HG03575 (cell line): ENCODE data around the gene TNFRSF18.
"Not testable (repeated sequence)": the region's sequence is repeated elsewhere in the genome, so short reads cannot be mapped to it uniquely, and the experiment has no call there.

Source experiments
- ATAC-seq: cut with Tn5 transposase; IDR thresholded peaks from one replicate; pipeline ENCODE4 v1.9.1; 2021; ENCODE audit not compliant: unreplicated experiment, insufficient number of reproducible peaks, low FRiP score; ENCODE audit errors: extremely low read depth

TNFRSF18 gene, protein sequence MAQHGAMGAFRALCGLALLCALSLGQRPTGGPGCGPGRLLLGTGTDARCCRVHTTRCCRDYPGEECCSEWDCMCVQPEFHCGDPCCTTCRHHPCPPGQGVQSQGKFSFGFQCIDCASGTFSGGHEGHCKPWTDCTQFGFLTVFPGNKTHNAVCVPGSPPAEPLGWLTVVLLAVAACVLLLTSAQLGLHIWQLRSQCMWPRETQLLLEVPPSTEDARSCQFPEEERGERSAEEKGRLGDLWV

DNA sequence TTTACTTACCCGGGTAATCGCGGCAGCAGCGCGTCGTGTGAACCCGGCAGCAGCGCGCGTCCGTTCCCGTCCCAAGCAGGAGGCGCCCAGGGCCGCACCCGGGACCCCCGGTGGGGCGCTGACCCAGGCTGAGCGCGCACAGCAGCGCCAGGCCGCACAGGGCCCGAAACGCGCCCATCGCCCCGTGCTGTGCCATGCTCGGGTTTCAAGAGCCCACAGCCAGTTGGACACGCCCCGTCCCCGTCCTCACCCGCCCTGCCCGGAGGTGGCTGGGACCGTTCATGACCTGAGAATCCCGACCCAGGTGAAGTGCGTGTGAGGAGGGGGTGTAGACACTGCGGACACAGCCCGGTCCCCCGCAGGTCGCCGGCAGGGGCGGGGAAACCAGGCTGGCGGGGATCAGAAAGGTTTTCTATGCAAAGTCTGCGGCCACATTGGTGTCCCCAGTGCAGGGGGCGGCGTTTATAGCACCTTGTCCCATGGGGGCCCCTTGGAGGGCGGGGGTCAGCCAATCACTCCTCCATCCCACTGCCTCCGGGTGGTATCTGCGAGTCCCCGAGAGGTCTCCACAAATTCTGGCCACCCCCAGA lies at the start of gene TNFRSF18:
Gene TNFRSF18 (minus strand): TSS at position 217 of the 590 bp plus-strand sequence. CDS start 21 bp downstream, at position 196.
- no peak for ATAC-seq

DNA sequence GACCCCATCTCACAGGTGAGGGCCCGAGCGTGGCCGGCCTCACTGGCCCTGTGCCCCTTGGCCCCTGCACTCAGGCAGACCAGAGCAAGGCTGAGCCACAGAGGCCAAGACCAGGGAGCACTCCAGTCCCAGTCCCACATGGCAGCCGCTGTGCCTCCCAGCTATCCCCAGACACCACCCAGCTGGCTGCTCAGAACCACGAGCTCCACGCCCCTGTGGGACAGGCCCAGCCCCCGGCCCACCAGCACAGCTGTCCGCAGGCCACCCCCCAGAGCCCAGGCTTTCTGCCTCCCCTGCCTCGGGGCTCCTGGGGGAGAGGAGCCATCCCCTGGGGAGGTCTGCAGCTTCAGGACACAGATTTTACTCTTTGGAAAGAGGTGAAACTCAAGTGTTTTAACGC lies 49.2 kb upstream of the TNFRSF18 start:
- no peak for ATAC-seq

DNA sequence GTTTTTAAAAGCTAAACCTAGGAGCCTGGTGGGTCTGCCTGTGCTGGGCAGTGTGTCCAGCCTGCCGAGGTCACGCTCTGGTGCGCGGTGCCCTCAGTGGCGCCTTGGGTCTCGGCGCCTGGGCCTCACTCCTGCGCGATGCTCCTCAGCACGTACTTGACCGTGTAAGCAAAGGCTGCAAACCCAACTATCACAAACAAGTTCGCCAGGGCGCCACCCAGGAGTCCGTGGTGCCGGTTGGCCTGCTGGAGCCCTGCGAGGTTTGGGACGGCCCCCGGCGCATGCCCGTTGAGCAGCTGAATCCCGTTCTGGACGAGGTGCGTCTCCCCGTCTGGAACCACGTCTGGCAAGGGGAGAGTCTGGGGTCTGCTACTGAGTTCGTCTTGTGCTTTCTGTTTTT lies 48.7 kb upstream of the TNFRSF18 start:
- ATAC-seq = no peak

DNA sequence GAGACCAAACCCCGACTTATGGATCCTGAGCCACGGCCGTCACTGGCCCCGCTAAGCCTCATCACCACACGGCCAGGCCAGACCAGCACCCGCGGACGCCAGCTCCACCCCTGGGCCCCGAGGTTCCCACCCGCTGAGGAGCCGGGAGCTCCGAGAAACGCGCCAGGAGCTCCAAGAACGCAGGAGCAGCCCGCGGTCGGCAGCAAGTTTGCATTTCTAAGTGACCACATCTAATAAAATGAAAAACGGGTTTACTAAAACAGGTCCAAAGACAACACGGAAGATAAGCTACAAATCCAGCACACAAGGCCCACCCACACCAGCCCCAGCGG lies 48.2 kb upstream of the TNFRSF18 start:
- no peak for ATAC-seq

DNA sequence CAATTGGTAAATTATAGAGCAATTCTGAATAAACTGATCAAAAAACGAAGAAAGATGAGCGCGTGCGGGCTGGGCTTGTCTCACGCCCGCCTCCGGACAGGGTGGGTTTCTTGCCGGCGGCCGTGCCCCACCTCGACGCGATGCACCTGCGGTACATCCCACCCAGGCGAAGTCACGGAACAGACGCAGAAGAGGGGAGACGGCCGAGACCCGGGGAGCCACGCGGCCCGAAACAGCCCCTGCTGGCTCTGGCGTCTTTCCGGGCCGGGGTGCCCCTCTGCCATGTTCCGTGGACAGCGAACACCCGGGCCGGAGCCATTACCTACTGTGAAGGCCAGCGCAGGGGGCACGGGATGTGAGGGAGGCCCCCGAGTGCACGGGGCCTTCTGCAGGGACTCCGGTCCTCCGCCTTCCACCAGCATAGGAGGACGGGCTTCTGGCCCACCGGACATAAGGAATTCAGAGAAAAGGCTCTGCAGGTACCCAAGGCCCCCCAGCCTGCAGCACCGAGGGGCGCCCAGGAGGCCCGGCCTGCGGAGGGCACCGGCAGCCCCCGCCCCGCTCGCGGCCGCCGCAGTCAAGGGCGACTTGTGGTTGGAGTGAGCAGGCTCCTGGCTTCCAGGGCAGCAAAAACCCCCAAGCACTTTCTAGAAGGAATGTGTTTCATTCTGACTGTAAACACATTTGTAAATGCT lies 47.7 kb upstream of the TNFRSF18 start:
- ATAC-seq = no peak

DNA sequence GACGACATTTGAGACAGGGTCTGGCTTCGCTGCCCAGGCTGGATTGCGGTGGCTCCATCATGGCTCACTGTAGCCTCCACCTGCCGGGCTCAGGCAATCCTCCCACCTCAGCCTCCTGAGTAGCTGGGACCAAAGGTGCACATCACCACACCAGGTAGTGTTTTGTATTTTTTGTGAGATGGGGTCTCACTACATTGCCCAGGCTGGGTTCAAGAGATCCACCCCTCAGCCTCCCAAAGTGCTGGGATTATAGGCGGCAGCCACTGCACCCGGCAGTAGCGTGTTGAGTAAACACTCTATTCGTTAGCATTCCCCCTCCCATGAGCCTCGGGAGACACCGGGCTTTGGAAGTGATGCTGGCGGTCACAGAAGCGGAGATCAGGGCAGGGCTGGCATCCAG lies 46.9 kb upstream of the TNFRSF18 start:
- no peak for ATAC-seq

DNA sequence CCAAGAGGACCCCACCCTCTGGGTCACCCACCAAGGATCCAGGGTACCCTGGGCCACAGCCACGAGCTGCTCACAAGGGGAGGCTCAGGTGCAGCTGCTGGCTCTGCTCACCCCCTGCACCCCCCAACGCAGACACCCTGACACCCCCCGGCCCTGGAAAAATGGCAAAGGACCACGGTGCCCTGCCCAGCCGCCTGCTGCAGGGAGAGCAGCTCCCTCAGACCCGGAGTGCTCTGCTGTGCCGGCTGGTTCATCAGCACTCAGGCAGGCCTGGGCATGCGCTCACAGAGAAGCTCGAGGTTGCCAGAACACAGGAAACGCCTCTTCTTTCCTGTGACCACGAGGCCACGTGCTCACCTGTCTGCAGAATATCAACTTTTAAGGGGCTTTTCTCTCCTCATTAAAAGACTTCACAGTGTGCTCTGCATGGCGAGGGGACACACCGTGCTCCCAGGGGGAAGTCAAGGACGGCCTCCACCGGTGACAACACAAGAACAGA lies 44.4 kb upstream of the TNFRSF18 start:
- ATAC-seq = no peak

DNA sequence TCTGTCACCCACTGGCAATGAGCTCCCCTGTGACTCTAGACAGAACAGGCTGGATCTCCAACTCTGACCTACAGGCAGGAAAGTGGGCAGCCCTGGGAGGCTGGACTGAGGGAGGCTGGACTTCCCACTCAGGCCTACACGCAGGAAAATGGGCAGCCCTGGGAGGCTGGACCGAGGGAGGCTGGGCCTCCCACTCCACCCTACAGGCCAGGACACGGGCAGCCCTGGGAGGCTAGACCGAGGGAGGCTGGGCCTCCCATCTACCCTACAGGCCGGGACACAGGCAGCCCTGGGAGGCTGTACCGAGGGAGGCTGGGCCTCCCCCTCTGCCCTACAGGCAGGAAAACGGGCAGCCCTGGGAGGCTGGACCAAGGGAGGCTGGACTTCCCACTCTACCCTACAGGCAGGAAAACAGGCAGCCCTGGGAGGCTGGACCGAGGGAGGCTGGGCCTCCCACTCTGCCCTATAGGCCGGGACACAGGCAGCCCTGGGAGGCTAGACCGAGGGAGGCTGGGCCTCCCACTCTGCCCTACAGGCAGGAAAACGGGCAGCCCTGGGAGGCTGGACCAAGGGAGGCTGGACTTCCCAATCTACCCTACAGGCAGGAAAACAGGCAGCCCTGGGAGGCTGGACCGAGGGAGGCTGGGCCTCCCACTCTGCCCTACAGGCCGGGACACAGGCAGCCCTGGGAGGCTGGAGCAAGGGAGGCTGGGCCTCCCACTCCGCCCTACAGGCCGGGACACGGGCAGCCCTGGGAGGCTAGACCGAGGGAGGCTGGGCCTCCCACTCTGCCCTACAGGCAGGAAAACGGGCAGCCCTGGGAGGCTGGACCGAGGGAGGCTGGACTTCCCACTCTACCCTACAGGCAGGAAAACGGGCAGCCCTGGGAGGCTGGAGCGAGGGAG lies 41.9 kb upstream of the TNFRSF18 start:
- not testable (repeated sequence) for ATAC-seq

DNA sequence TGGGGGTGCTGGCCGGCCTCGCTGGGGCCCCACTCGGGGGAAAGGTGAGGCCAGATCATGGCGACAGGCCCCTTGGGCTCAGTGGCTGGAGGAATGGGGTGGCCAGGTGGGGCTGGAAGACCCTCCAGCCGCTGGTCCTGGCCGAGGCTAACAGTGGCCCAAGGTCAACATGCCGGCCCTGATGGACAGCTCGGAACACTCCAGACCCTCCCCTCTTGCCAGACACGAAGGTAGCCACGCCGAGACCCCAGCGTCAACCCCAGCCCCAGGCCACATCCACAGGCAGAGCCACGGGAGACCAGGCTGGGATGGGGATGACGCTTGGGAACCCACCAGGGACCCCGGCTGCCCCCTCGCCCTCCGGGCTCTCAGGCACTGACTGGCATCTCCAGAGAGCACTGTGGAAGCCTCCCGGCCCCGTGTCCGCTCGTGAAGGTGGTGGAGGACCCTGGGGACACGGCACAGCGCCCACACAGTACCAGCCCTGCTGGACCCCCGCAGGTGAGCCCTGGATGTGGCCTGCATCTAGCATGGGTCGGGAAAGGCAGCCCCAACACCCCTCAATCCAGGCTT lies 41.0 kb upstream of the TNFRSF18 start:
- ATAC-seq = no peak

DNA sequence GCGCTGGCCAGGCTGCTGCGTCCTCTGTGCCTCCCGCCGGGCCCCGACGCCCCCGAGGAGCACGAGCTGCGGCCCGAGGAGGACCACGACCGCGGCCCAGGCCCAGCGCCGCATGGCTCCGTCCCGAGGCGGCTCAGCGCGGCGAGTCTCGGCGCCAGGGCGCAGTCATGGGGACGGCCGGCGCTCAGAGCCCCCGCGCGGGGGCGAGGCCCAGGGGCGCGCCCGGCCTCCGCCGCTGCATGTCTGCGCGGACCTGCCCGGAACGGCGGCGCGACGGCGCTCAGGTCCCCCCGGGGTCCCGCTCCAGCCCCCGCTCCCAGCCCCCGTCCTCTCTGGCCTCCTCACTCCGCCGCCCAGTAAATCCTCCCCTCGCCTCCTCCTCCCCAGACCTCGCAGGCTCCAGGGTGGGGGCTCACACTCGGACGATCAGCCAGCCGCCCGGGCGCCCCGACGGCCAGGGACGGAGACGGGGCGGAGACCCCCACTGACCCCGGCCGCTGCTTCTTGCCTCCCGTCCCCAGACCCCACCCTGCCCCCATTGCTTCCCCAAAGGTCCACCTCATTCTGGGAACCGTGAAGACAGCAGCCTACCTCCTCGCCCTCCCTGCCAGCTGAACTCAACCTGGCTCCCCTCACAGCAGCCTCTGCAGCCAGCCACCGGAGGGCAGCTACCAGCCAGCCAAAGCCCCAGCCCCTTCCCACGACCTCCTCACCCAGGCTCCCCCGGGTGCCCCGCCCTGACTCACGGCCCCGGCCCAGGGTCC lies 40.4 kb upstream of the TNFRSF18 start, which contains the start of gene C1QTNF12:
Gene C1QTNF12 (minus strand): TSS at position 146 of the 764 bp plus-strand sequence. CDS start 32 bp downstream, at position 114.
- ATAC-seq = no peak

DNA sequence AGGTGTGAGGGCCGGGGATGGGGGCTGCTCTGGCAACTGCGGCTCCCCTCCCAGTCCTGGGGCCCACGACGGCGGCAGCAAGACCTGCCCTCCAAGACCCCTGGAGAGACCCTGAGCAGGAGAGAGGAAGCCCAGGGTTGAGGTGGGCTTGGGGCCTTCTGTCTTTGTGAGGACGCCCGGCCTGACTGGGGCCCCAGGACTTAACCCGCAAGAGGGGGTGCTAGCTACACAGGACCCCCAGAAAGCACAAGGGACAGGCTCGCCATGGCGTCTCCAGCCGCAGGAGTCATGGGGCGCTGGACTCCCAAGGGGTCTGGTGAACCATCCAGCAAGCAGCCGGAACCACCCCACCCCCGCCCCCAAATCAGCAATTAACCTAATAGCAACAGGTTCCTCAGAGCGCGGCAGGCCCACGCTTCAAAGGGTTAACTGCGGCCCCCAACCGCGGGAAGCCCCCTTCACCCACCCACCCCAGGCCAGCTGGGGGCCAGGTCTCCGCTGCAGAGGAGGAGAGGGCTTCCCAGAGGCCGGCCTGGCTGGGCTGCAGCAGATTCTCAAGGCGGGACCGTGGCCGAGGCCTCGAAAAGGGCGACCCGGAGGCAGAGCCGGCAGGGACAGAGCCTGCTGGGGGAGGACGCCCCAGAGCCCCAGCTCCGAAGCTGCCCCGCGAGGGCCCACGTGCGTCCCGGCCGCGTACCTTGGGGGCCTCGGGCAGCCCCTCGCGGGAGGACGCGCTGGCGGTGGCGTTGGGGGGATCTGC lies 39.6 kb upstream of the TNFRSF18 start:
- ATAC-seq = no peak

DNA sequence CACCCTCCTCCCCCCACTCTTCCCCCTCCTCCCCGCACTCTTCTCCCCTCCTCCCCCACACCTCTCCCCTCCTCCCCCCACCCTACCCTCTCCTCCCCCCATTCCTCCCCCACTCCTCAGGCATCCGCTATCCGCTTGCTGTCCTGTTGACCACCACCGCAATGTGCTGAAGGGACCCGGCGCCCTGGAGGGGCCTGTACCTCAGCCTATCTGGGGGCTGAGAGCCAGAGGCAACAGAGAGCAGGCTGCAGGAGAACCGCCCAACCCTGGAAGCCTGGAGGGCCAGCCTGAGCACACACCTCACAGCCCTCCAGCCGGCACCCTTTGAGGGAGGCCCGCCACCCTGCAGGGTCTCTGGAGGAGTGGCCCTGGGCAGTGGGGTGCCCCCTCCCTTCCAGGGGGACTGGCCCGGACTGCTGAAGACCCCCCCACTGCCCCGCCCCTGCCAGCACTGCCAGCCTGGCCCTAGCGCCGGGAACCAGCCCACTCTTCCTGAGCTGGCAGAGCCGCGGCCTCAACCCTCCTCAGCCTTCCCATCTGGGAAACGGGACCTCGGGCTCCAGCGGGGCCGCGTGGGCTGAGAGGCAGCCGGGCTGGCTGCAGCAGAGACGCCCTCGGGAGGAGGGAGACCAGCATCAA lies 38.9 kb upstream of the TNFRSF18 start:
- no peak for ATAC-seq

DNA sequence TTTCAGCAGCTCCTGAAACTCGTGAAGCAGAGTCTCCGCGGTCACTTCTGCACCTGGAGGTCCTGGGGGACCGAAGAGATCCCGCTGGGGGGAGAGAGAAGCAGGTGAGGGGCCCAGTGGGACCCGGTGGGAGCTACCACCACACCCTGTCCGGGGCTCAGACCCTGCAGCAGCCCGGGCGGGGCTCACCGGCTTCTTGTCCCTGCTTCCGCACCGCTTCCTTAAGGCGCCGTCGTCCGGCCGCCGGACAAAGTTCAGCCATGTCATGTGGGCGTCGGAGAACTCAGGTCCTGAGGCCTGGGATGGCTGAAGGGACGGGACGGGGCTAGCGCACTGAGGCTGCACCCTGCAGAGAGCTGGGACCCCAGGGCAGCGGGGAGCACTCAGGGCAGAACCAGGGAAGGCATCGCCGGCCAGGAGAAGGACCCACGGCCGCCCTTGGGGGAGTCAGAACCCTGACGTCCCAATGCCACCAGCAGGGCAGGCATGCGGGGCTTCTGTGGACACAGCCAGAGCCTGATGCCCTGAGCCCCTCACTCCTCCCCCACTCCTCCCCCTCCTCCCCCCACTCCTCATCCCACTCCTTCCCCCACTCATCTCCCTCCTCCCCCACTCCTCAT lies 37.9 kb upstream of the TNFRSF18 start:
- no peak for ATAC-seq

DNA sequence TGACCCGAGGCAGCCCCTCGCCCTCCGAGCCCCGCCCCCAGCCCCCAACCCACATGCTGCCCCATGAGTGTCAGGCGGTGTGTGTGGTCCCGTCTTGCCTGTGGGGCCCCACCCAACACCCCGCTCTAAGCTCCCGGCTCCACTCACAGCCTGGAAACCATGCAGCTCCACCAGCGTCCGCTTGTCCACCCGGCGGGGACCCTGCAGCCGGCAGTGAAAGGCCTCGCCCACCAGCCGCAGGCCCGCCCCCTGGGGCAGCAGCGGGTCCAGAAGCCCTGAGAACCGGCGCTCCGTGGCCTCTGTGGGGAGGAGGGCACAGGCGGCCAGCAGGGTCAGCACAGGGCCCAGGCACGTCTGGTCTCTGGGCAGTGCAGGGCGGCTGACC lies 37.4 kb upstream of the TNFRSF18 start:
- no peak for ATAC-seq

DNA sequence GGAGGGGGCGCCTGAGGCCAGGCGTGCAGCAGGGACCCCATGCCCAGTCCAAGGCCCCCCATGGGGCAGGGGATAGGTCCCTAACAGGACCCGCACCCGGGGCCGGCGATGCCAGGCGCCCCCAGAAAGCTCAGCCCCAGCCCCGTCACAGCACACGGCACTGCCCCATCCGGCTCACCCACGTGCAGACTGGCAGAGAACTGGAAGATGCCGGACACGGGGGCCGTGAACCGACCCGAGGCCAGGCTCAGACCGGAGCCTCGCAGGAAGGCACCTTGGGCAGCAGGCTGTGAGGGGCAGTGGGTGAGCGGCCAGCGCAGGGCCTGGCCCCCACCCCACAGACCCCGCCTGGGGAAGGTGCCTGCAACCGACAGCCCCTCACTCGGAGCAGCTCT lies 36.9 kb upstream of the TNFRSF18 start:
- ATAC-seq = no peak

DNA sequence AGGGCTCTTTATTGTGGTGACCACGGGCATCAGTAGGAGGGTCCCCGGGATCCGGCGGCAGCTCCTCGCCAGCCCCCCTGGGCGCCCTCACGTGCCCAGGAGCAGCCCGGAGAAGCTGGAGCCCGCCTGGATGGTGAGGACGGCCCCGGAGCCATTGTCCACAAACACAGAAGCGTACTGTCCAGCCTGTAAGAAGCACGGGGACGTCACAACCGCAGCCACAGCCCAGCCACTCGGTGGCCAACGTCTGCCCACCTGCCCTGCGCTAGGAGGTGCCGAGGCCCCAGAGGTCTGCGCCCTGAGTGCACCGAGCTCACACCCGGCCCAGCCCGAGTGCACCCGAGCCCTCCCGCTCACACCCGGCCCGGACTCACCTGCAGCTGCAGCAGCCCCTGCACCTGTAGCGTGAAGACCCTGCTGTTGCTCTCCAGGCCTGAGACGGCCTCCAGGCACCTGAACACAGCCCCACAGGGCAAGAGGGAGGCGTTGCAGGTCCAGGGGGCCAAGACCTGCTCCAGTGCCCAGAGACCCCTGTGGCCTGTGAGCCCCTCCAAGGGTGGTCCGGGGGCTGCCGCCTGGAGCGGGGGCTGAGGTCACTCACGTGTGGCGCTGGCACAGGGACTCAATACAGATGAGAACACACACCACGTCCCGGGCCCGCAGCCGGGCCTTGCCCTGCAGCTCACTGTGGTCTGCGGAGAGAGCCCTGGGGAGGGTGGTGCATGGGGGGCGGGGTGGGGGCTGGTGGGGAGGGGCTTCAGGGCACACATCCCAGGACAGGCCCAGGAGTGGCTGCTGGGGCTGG lies 36.3 kb upstream of the TNFRSF18 start:
- ATAC-seq = no peak
